ENCODE data around the gene SCARB1.

The SCARB1 gene

DNA sequence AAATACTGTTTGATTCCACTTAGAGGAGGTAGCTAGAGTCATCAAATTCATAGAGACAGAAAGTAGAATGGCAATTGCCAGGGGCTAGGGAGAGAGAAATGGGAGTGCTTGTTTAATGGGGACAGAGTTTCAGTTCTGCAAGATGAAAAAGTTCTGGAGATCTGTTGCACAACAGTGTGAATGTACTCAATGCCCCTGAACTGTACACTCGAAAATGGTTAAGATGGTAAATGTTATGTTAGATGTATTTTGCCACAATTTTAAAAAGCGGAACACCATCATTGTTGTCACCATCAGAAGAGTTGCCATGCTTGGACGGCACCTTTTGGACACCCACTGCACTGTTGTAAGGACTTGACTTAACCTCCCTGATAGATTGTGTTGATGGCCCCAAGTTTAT is 106.9 kb downstream of the SCARB1 start:
- no peak for DNase-seq

DNA sequence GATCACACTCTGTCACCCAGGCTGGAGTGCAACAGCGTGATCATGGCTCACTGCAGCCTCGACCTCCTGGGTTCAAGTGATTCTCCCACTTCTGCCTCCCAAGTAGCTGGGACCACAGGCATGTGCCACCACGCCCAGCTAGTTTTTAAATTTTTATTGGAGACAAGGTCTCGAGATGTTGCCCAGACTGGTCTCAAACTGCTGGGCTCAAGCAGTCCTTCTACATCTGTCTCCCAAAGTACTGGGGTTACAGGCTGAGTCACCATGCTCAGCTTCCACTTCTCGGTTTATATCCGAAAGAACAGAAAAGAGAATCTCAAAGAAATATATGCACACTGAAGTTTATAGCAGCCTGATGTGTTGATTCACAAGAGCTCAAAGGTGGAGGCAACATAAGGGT is 107.5 kb downstream of the SCARB1 start:
- no peak for DNase-seq

DNA sequence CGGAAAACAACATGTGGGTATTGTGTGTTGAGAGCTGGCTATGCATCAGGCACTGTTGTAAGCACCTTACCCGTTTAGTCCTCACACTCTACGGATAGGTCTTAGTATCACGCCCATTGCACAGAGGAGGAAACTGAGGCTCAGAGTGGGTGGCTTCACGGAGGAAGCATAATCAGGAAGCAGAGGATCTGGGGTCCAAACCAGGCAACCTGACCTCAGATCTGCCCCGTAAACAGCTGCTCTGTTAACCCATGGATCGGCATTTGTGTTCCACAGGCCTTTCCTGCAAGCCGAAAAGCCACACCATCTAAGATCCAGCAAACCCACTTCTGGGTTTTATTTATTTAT is 107.9 kb downstream of the SCARB1 start:
- DNase-seq = no peak

DNA sequence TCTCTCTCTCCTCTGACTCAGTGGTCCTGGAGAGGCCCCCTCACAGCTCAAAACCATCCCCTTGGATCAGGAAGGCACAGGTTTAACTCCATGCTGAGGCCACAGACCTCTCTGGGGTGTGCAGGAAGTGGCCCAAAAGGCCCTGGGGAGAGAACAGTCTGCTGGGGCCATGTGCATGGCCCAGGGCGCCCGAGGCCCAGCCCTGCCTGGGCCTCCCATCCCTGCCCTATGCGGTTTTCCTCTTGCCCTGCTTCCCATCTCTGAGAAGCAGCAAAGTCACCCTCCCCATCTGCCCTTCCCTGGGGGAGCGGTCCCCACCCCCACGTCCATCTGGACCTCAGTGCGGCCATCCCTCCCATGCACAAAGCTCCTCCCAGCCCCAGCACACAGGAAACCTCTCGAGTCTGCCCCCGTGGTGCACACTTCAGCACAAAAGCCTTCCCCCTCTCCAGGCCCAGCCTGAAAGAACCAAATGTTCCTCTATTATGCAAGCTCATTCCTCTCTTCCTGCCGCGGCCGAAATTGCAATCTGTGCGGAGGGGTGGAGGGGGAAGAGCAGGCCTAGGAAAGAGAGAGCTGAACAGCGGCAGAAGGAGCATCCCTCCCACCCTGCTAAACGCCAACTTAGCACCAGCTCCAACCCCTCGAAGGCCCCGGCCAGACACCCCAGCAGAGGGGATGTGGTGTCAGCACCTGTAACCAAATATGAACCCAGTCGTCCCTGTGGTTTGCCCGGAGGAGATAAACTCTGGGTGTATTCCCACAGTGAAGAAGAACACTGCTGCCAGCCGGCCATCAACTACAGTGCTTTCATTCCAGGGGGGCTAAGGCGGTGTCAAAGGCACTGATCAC is 108.5 kb downstream of the SCARB1 start:
- DNase-seq = no peak

DNA sequence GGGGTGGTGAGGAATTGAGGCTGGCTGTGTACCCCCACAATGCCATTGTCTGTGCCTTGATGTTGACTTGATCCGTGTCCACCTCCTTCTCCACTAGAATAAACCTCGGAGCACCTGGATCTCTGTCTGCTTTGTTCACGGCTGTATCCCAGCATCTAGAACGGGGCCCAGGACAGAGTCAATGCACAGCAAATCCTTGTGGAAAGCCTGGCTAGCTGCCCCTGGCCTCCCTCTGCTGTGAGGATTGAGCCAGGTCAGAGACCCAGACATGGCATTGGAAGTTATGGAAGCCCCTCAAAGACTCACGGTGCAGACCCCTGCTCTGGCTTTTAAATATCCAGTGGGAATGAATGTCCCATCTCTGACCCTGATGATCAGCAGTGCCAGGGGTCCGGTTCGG is 109.2 kb downstream of the SCARB1 start:
- DNase-seq = no peak

DNA sequence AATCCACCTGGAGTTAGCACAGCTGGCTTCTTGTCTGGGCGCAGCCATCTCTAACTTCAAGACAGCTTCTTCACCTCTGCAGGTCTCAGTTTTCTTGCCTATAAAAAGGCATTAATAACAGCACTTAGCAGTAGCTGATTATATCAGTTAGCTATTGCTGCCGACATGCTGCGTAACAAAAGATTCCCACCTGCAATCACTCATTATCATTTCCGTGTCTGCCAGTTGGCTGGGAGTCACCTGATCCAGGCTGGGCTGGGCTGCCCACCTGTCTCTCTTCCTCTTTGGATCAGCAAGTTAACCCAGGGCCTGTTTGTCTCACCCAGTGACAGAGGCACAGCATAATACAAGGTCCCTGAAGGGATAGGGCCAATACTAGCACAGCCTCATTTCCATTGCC is 109.7 kb downstream of the SCARB1 start:
- no peak for DNase-seq

DNA sequence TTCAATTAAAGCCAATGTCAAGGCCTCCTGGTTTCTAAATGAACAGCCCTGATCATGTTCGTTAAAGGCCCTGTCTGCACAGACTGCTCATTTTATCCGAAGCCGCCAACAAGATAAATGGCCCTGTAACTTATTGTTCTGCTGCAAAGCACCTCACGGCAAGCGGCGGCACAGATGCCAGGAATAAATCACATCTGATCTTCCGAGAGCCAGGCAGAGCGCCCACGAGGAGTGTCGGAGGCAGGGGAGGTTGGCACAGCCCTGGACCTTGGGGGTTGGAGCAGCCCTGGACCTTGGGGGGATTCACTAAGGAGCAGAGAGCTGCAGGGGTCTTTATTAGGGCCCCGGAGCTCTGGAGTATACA is 110.5 kb downstream of the SCARB1 start:
- no peak for DNase-seq

DNA sequence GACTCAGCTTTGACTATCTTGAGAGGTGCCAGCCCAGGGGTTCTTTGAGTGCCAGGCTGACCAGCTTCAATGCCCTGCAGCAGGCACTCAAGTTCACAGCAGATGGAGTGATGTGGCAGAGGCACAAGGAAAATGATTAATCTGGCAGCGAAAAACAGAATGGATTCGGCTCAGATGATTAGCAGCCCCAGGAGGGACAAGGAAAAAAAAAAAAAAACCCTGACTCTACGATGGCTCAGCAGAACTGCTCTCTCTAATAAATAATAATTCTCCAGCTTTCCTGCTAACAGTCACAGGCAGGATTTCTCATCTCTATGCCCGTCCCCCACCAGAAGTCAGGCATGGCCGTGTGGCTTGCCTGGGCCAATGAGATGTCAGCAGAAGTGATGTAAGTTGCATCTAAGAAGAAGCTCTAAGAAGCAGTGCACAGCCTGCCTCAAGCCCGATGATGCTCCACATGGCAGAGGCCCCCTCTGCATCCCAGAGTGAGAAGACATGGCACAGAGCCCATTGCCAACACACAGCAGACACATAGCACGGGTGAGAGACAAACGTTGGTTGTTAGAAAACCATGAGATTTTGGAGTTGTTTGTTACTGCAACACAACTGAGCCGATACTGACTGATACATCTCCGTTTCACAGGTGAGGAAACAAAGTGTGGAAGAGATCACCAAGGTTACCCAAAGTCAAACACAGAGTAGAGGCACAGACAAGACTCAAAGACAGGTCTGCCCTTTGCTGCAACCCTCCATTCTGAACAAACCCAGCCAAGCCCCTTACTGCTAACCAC is 111.0 kb downstream of the SCARB1 start:
- DNase-seq = no peak

DNA sequence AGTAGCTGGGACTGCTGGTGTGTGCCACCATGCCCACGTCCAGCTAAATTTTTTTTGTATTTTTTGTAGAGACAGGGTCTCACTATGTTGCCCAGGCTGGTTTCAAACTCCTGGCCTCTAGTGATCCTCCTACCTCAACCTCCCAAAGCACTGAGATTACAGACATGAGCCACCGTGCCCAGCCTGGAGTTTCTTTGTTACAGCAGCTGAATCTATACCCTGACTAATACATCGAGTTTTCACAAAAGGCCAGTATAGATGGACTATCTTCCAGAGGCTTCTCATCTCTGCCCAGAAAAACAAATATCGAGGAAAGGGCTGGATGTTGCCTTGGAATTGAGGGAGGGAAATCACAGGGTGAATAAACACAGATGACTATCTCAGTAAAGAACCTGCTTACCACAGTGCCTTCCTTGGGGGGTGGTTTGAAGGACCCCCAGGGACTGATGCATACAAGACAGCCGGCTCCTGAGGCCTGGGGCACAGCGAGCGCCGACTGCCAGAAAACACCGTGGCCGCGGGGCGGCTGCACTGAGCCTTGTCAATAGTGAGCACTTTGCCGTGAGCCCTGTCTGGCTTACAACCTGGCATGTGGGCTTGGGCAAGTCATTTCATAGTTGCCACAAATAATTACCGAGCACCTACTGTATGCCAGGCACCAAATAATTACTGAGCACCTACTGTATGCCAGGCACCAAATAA is 111.9 kb downstream of the SCARB1 start:
- no peak for DNase-seq

DNA sequence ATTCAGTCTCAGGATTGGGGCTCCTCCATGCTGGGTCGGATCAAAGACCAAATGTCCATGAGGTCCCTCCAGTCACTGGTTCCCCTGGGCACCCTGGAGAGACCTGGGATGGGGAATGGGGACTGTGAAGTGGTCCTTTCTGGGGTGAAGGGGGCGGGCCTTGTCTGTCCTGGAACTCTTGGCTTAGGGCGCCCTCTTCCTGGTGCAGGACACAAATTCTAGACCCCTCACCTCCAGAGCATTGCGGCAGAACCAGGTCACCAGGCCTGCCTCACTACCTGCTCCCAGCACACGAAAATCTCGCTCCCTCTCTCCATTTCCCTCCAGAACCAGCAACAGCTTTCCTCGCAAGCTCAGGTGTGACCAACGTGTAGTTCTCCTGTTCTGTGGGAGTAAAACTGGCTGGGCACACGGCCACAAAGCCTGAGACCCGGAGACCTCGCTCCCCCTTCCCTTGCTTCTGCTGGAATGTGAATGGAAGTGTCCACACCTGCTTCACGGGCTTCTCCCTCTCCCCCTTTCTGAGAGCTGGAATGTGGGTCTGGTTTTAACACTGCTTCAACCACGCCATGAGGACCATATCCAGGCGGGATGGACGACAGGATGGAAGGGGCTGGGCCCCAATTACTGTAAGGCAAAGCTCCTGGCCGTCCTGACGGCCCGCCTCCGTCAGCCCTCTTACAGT is 112.7 kb downstream of the SCARB1 start:
- no peak for DNase-seq

DNA sequence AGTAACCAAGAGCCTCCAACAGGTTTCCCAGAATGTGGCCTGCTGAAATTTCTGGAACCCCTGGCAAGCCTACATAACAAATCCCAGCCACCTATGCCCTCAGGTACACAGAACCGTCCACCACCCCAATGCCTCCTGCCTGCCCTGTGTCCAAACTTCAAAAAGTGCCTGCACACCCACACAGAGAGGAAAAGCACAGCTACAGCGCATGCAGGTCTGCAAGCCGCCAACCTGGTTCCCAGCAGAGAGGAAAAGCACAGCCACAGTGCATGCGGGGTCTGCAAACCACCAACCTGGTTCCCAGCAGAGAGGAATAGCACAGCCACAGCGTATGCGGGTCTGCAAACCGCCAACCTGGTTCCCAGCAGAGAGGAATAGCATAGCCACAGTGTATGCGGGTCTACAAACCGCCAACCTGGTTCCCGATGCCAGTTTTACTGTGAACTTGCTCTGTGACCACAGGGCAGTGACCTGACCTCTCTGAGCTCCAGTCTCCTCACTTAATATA is 113.5 kb downstream of the SCARB1 start:
- no peak for DNase-seq

DNA sequence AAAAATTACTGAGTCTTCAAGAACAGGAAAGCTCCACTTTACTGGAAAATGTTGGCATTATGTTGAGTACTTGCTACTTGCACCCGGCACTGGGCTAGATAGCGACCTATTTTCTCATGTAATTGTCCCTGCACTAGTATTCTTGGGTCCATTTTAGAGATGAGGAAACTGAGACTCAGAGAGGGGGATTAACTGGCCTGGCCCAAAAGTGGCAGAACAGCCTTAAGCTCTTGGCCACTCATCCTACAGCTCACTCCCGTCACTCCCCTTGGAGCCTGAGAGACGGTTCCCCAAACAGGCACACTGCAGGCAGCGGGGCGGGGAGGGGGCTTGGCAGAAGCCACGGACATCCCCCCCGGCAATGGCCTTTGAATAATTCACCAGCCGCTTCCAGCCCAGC is 113.9 kb downstream of the SCARB1 start:
- no peak for DNase-seq

DNA sequence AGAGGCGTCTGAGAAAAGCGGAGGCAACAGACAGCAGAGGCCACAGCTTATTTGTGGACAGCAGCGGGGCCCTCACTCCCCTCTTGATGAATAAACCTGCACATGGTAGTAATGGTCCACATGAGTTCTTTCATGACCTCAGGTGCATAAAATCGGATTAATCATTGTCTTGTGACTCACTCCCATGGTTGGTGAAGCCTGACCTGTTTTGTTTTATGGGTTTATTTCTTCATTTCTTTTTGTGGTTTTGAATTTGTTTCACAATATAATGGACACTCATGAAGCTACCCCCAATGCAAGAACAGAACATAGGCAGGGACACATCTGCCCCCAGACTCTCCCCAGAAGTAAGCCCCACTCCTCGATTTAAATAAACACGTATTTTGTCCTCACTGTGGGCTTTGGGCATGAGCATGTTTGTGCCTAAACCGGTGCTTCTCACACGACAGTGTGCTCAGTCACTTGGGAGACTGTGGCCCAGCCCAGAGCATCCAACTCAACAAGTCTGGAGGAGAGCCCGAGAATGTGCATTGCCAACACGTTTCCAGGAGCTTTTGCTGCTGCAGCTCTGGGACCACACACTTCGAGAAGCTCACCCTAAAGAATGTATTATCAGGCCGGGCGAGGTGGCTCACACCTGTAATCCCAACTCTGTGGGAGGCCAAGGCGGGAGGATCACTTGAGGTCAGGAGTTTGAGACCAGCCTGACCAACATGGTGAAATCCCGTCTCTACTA is 116.1 kb downstream of the SCARB1 start:
- DNase-seq = no peak

DNA sequence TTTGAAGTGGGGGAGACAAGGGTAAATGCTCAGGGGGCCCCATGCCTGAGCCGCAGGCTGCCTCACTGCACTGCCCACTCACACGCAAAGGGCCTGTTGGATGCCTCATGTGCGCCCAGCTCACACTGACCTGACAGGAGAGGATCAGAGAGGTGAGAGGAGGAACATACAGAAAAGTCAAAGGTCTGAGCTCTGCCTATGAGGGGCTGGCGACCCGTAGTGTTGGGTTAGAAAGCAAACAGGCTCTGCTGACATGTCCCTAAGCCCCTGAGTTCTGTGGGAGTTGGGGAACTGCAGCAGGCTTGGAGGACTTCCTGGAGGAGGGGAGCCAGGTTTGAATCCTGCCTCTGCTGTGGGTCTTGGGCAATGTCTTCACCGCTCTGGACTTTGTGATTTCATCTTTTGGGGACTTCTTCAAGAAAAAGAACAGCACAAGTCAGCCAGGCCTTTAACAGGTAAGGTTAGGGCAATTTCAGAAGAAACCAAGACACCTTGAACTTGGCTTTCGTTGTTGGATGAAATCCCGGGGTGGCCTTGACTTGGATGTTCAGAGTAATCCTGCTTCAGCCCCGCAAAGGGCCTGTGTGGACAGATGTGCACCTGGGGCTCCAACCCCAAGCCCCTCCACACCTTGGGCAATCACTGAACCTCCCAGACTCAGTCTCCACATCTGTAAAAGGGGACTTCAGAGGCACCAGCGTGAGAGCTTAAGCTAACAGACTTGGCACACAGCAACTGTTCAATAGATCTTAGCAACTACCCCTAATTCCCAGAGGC is 116.8 kb downstream of the SCARB1 start:
- DNase-seq = no peak

DNA sequence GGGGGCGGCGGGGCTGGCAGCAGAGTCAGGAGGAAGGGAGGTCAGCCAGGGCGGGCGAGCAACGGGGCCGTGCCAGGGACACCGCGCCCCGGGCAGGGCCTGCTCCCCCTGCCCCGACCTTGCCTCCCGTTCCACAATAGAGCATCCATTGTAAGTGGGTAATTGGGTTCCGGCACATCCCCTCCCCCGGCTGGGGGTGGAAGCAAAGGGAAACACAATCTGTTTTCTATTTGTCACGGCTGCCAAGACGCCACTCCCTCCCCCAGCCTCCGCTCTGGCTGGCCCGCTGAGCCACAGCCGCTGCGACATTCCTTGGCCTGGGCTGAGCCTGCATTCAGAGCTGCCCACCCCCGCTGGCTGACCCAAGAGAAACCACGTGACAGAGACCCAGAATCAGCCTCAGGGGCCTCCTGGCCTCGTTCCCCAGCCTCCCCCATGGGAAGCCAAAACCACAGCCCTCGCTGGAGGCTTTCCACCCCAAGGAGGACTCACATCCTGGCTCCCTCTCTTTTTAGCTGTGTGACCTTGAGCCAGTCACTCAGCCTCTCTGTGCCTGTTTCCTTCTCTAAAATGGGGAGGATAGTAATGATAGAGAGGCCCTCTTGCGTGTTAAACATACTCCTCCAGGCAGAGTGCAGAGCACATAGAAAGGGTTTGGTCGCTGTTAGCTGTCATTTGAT is 117.6 kb downstream of the SCARB1 start:
- DNase-seq = no peak

DNA sequence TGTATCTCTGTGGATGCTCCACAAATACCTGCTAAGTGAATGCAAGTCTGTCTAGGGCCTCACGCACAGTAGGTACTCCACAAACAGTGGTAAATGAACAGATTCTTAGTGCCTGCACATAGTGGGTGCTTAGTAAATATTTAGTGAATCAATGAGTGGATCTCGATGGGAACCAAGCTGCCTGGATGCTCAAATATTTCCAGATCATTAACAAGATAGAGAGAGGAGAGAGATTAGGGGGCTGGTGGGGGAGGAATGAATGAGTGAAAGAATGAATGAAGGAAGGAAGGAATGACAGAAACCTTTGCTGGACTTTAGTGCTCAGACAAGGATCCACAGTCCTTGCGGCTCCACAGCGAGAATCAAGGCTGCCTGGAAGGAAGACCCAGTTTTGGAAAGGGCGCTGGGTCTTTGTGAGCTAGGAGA is 118.2 kb downstream of the SCARB1 start:
- no peak for DNase-seq

DNA sequence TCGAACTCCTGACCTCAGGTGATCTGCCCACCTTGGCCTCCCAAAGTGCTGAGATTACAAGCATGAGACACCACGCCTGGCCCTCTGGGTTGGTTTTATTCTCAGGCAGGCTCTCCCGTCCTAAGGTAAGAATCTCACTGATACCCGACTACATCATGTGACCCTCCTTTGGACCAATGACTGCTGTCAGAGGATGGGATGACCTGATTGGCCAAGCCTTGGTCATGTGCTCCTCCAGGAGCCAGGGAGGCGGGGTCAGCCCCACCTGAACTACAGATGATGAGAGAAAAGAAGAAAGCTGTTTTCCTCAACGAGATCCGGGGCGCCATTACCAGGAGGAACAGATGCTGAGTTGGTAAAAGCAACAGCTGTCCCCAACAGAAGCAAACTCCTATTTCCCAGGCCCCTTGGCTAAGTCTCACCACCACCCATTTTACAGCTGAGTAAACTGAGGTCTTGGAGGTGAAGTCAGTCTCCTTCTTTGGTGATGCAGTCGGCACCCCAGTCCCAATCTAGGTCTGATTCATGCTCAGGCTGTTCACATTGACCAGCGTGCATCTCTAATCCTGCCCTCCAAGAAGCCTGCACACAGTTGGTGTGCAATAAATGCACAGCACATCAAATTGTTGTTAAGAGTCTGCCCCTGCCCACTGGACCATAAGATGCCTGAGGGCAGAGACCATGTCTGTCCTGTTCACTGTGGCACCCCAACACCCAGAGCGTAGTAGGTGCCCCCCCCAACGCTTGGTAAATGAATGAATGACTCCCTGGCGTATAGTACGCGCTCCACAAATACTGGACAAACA is 118.8 kb downstream of the SCARB1 start:
- no peak for DNase-seq

DNA sequence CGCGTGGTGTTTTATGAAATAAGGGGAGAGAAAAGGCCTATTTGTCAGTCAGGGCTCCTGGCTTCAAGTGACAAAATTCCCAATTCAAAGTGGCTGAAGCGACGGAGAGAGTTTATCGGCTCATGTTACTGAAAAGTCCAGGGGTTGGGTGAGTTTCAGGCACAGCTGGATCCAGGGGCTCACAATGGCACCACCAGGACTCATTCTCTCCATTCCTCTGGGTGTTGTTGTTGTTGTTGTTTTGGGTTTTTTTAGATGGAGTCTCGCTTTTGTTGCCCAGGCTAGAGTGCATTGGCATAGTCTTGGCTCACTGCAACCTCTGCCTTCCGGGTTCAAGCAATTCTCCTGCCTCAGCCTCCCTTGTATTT is 119.4 kb downstream of the SCARB1 start:
- no peak for DNase-seq

DNA sequence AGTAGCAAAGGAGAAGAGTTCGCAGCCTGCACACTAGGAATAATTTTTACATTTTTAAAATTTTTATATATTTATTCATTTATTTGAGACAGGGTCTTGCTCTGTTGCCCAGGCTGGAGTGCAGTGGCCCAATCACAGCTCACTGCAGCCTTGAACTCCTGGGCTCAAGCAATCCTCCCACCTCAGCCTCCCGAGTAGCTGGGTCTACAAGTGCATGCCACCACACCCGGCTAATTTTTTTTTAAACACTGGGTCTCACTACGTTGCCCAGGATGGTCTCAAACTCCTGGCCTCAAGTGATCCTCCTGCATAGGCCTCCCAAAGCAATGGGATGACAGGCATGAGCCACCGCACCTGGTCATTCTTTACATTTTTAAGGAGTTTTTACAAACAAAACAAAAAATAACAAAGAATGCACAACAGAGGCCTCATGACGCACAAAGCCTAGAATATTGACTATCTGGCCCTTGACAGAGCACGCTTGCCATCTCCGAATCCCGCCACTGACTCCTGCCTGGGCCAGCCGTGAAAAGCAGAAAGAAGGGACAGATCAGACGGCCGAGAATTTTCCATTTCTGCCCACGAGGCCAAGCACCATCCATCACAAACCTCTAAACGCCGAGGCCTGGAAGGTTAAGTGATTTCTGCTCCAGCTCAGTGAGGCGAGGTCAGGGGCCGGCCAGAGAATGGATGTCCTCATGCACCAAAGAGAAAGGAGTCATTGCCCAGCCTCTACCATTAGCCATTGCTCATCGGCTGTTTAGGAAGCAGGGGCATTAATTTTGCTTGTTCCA is 120.0 kb downstream of the SCARB1 start:
- no peak for DNase-seq
